Measurements from ENCODE around the gene SCLT1. TPM values are rescaled to one million over a fixed set of nuclear protein-coding genes. Genes with fewer than 3 reads are reported as not detected.
A peak's percentile ranks its signal among the peaks of the same experiment; 100 is the strongest.

Gene SCLT1
- total and polyA plus RNA-seq, 8 donors: 3.4 to 7.3 (median 6.1) TPM

DNA sequence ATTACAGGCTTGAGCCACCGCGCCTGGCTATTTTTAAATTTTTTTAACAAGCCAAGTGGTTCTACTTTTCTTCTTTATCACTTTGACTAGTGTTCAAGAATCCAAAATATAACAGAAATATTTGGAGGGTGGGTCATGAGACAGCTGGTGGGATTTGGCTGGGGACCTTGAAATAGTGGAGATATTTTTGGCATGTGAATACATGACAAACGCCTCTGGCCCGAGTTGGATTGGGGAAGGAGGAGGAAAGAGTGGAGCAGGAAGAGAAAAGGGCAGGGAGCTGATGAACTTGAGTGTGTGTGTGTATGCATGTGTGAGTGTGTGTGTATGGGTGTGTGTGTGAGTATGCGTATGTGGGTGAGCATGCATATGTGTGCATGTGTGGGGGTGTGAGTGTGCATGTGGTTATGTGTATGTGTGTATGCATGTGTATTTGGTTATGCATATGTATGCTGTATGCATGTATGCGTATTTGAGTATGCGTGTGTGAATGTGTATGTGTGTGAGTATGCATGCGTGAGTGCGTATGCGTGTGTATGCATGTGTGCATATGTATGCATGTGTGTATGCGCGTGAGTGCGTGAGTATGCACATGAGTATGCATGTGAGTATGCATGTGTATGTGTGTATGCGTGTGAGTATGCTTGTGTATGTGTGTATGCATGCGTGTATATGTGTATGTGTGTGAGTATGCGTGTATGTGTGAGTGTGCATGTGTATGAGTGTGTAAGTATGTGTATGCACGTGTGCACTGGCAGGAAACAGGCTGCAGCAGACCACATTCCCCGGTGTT is 234.3 kb downstream of the SCLT1 start:
- WGBS, 2 donors: 71 to 73% methylated on average over 18 of the region's 18 CpGs
- no peaks in the 10 kb centered on the region for H3K9me3 ChIP-seq
- H3K4me3 ChIP-seq: no peak overlapping the region
- no peak overlapping the region for H3K27ac ChIP-seq
- FAIRE-seq (no peak), DNase-seq (no peak), ATAC-seq (peak in 3 of 4 donors; percentile 3 to 14 (median 4))
- no peak for TF ChIP-seq CTCF (IDR thresholded peaks at IDR 0.05)
- H3K4me1 ChIP-seq: peaks cover 0 to 6% (median 5%) of the 10 kb centered on the region in 3 donors
- no peaks in the 10 kb centered on the region for H3K27me3 ChIP-seq
- peaks cover 4 to 78% (median 50%) of the 10 kb centered on the region in 3 donors for H3K36me3 ChIP-seq
- intact Hi-C loops (cut with DNase I): no loop called here

- Histone ChIP-seq H3K4me1 (peaks cover 0 to 6% (median 5%) of the 10 kb centered on the region in 3 donors), H3K4me3 (no peak overlapping the region), H3K27me3 (no peaks in the 10 kb centered on the region), H3K9me3 (no peaks in the 10 kb centered on the region), H3K36me3 (peaks cover 4 to 85% (median 47%) of the 10 kb centered on the region in 3 donors), H3K27ac (no peak overlapping the region)
- TF ChIP-seq CTCF (IDR thresholded peaks at IDR 0.05): no peak
- no peak for ATAC-seq
- 83 to 89% methylated on average over 2 of the region's 2 CpGs for WGBS, 2 donors
- no peak for DNase-seq
- FAIRE-seq: no peak
- intact Hi-C loops (cut with DNase I): no loop called here
These were observed 237.1 kb downstream of the SCLT1 start for GRCh38 chr4:128856246-128856645.

DNA sequence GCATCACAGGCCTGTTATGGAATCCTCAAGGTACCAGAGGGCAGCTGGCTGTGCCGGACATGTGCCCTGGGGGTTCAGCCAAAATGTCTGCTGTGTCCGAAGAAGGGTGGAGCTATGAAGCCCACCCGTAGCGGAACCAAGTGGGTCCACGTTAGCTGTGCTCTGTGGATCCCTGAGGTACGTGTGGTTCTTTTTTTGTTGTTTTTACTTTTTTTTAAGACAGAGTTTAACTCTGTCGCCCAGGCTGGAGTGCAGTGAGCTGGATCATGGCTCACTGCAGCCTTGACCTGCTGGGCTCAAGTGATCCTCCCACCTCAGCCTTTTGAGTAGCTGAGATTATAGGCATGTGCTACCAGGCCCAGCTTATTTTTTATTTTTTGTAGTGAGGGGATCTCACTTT is 237.7 kb downstream of the SCLT1 start:
- WGBS, 2 donors: 90 to 94% methylated on average over 7 of the region's 7 CpGs
- Histone ChIP-seq H3K27me3 (no peaks in the 10 kb centered on the region), H3K27ac (no peak overlapping the region), H3K4me1 (peaks cover 0 to 6% (median 5%) of the 10 kb centered on the region in 3 donors), H3K9me3 (no peaks in the 10 kb centered on the region), H3K4me3 (no peak overlapping the region), H3K36me3 (peaks cover 4 to 84% (median 41%) of the 10 kb centered on the region in 3 donors)
- DNase-seq: no peak
- no peak for TF ChIP-seq CTCF (IDR thresholded peaks at IDR 0.05)
- intact Hi-C loops (cut with DNase I): no loop called here
- no peak for FAIRE-seq
- no peak for ATAC-seq

- Histone ChIP-seq H3K4me1 (peaks cover 0 to 5% (median 4%) of the 10 kb centered on the region in 3 donors), H3K27me3 (no peaks in the 10 kb centered on the region), H3K27ac (no peak overlapping the region), H3K9me3 (no peaks in the 10 kb centered on the region), H3K4me3 (no peak overlapping the region), H3K36me3 (peaks cover 6 to 91% (median 44%) of the 10 kb centered on the region in 3 donors)
- WGBS, 2 donors: 63 to 67% methylated on average over 6 of the region's 6 CpGs
- ATAC-seq (no peak), DNase-seq (no peak), FAIRE-seq (no peak)
- no peak for TF ChIP-seq CTCF (IDR thresholded peaks at IDR 0.05)
- intact Hi-C loops (cut with DNase I): no loop called here
These were observed 238.9 kb downstream of the SCLT1 start for GRCh38 chr4:128854433-128854832.

- no peak for TF ChIP-seq CTCF (IDR thresholded peaks at IDR 0.05)
- Histone ChIP-seq H3K4me3 (no peak overlapping the region), H3K36me3 (peaks cover 13 to 95% (median 50%) of the 10 kb centered on the region in 3 donors), H3K27ac (no peak overlapping the region), H3K9me3 (no peaks in the 10 kb centered on the region), H3K27me3 (no peaks in the 10 kb centered on the region), H3K4me1 (no peaks in the 10 kb centered on the region)
- DNase-seq (no peak), ATAC-seq (no peak), FAIRE-seq (no peak)
- WGBS, 2 donors: 82 to 89% methylated on average over 5 of the region's 5 CpGs
- intact Hi-C loops (cut with DNase I): no loop called here
These were observed 239.6 kb downstream of the SCLT1 start for GRCh38 chr4:128853741-128854140.

Data from pancreas (tissue), 10 donors.